Measurements from ENCODE around the gene WDR74.
"Not testable (repeated sequence)": the region's sequence is repeated elsewhere in the genome, so short reads cannot be mapped to it uniquely, and the experiment has no call there.

The WDR74 gene

DNA sequence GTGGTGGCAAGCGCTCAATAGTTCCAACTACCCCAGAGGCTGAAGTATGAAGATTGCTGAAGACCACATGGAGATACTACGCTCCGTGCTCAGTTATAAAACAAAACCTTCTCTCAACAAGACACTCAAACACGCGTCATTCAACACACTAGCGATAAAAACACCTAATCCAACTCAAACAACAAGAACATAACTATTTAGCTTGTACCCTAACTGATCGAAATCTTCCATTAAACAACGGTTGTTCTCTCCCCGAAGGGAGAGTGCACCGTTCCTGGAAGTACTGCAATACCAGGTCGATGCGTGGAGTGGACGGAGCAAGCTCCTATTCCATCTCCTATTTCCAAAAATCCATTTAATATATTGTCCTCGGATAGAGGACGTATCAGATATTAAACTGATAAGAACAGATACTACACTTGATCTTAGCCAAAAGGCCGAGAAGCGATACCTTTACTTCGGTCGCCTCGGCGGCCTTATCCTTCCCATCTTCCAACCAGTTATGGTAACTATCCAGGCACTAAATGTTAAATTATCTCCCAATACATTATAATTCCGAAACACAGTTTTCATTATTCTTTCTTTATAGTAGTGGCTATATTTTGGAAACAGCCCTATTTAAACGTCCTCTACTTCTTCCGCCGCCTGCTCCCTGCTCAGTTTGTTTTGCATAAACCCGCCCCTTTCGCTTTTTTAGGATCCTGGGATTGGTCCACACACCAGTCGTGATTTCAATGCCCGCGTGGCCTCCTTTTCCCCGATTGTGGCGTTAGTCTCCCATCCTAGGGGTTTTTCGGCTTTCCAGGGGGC, 2.2 kb upstream of the WDR74 start:
- 0 out of 2 replicates have a peak, but pooled peaks have one; percentile 13 for TF ChIP-seq SPI1 (IDR thresholded peaks at IDR 0.05; ENCODE audit: borderline replicate concordance, low read depth)
- peak; percentile 72; the same call in 1 of the 2 replicates for TF ChIP-seq GABPA (IDR thresholded peaks at IDR 0.05; ENCODE audit: low read depth)
- TF ChIP-seq POLR2AphosphoS5 (IDR thresholded peaks at IDR 0.05; ENCODE audit: low read depth): peak; percentile 100
- TF ChIP-seq, protein P1, sequence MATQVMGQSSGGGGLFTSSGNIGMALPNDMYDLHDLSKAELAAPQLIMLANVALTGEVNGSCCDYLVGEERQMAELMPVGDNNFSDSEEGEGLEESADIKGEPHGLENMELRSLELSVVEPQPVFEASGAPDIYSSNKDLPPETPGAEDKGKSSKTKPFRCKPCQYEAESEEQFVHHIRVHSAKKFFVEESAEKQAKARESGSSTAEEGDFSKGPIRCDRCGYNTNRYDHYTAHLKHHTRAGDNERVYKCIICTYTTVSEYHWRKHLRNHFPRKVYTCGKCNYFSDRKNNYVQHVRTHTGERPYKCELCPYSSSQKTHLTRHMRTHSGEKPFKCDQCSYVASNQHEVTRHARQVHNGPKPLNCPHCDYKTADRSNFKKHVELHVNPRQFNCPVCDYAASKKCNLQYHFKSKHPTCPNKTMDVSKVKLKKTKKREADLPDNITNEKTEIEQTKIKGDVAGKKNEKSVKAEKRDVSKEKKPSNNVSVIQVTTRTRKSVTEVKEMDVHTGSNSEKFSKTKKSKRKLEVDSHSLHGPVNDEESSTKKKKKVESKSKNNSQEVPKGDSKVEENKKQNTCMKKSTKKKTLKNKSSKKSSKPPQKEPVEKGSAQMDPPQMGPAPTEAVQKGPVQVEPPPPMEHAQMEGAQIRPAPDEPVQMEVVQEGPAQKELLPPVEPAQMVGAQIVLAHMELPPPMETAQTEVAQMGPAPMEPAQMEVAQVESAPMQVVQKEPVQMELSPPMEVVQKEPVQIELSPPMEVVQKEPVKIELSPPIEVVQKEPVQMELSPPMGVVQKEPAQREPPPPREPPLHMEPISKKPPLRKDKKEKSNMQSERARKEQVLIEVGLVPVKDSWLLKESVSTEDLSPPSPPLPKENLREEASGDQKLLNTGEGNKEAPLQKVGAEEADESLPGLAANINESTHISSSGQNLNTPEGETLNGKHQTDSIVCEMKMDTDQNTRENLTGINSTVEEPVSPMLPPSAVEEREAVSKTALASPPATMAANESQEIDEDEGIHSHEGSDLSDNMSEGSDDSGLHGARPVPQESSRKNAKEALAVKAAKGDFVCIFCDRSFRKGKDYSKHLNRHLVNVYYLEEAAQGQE (IDR thresholded peaks at IDR 0.05; ENCODE audit: insufficient replicate concordance, low read depth): peak; percentile 60
- TF ChIP-seq, protein P2, sequence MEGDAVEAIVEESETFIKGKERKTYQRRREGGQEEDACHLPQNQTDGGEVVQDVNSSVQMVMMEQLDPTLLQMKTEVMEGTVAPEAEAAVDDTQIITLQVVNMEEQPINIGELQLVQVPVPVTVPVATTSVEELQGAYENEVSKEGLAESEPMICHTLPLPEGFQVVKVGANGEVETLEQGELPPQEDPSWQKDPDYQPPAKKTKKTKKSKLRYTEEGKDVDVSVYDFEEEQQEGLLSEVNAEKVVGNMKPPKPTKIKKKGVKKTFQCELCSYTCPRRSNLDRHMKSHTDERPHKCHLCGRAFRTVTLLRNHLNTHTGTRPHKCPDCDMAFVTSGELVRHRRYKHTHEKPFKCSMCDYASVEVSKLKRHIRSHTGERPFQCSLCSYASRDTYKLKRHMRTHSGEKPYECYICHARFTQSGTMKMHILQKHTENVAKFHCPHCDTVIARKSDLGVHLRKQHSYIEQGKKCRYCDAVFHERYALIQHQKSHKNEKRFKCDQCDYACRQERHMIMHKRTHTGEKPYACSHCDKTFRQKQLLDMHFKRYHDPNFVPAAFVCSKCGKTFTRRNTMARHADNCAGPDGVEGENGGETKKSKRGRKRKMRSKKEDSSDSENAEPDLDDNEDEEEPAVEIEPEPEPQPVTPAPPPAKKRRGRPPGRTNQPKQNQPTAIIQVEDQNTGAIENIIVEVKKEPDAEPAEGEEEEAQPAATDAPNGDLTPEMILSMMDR (IDR thresholded peaks at IDR 0.05; ENCODE audit: insufficient read depth, low read length): no peak
- peak; percentile 95 to 99 for DNase-seq (ENCODE audit: low read depth in 1 of 2, low spot score in 1 of 2)
- Histone ChIP-seq H3K27me3 (ENCODE audit: insufficient read depth, poor library complexity, severe bottlenecking) (no peaks in the 10 kb centered on the region), H3K27ac (replicated peaks) (peak overlapping the region; percentile 98), H3K4me3 (replicated peaks; ENCODE audit: insufficient read depth, low read length) (peak overlapping the region; percentile 59)

DNA sequence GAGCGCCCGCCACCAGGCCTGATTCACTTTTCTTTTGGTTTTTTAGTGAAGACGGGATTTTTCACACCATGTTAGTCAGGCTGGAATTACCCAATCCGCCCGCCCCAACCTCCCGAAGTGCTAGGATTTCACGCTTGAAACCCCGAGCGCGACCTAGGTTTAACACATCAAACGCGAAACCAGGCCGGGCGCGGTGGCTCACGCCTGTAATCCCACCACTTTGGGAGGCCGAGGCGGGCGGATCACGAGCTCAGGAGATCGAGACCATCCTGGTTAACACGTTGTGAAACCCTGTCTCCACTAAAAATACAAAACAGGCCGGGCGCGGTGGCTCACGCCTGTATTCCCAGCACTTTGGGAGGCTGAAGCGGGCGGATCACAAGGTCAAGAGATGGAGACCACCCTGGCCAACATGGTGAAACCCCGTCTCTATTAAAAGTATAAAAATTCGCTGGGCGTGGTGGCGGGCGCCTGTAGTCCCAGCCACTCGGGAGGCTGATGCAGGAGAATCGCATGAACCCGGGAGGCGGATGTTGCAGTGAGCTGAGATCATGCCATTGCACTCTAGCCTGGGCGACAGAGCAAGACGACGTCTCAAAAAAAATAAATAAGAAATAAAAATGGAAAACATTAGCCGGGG, 1.5 kb upstream of the WDR74 start:
- Histone ChIP-seq H3K4me3 (replicated peaks; ENCODE audit: insufficient read depth, low read length) (peak overlapping the region; percentile 92), H3K27ac (replicated peaks) (peak overlapping the region; percentile 98)
- peak; percentile 70 to 74 for DNase-seq (ENCODE audit: low read depth in 1 of 2, low spot score in 1 of 2)
- H3K27me3 ChIP-seq (ENCODE audit: insufficient read depth, poor library complexity, severe bottlenecking): not testable (repeated sequence)

DNA sequence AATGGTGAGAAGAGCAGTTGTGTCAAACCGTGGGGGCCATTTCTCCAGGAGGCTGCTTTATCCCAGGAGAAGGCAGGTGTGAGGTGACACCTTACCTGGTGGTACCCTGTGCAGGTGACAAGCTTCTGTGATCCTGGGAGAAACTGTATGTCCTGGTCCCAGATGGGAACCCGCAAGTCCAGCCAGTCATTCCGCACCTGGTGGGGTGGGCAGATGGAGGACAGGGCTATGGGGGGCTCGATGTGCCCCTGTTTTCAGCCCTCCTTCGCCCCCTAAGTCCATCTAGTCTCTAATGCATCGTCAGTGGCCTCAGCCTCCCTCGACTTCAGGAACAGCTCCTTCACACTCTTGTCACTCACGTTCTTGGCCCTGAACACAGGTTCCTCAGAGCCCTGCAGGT, 4.1 kb downstream of the WDR74 start:
- H3K27me3 ChIP-seq (ENCODE audit: insufficient read depth, poor library complexity, severe bottlenecking): no peaks in the 10 kb centered on the region
- DNase-seq (ENCODE audit: low read depth in 1 of 2, low spot score in 1 of 2): no peak

More for the DNA sequence above, 4.1 kb downstream of the WDR74 start:
- no peak overlapping the region for H3K4me3 ChIP-seq (replicated peaks; ENCODE audit: insufficient read depth, low read length)
- H3K27ac ChIP-seq (replicated peaks): no peak overlapping the region
- TF ChIP-seq SPI1 (IDR thresholded peaks at IDR 0.05; ENCODE audit: borderline replicate concordance, low read depth) (no peak), GABPA (IDR thresholded peaks at IDR 0.05; ENCODE audit: low read depth) (no peak), POLR2AphosphoS5 (IDR thresholded peaks at IDR 0.05; ENCODE audit: low read depth) (no peak)
- TF ChIP-seq, protein P2 (IDR thresholded peaks at IDR 0.05; ENCODE audit: insufficient read depth, low read length): no peak
- TF ChIP-seq, protein P1 (IDR thresholded peaks at IDR 0.05; ENCODE audit: insufficient replicate concordance, low read depth): no peak
